Mucosa of rectum (tissue), 2 donors: ENCODE data around the gene CASZ1.

Experiments used
- H3K27ac ChIP-seq, 2 donors: one replicate each; pipeline ENCODE4 v1.7.0; 2013; ENCODE audit warnings: inconsistent platforms in 2 of 2, low read depth in 2 of 2, low read length in 2 of 2
- H3K27me3 ChIP-seq, 2 donors: one replicate each; pipeline ENCODE4 v1.7.0; 2013; ENCODE audit warnings: low read length in 2 of 2; ENCODE audit not compliant: control insufficient read depth in 2 of 2, insufficient read depth in 2 of 2
- H3K36me3 ChIP-seq, 2 donors: one replicate each; pipeline ENCODE4 v1.7.0; 2013; ENCODE audit warnings: low read length in 2 of 2; ENCODE audit not compliant: control insufficient read depth in 2 of 2, insufficient read depth in 2 of 2
- H3K4me1 ChIP-seq, 2 donors: one replicate each; pipeline ENCODE4 v1.7.0; 2013; ENCODE audit warnings: low read length in 2 of 2, mild to moderate bottlenecking in 1 of 2; ENCODE audit not compliant: control insufficient read depth in 2 of 2, insufficient read depth in 2 of 2
- H3K4me3 ChIP-seq, 2 donors: one replicate each; pipeline ENCODE4 v1.7.0; 2013; ENCODE audit warnings: low read length in 2 of 2
- H3K9ac ChIP-seq, 2 donors: one replicate each; pipeline ENCODE4 v1.7.0; 2013; ENCODE audit warnings: low read length in 2 of 2, low read depth in 1 of 2, mild to moderate bottlenecking in 1 of 2
- H3K9me3 ChIP-seq, 2 donors: one replicate each; pipeline ENCODE4 v1.7.0; 2013; ENCODE audit warnings: low read length in 2 of 2; ENCODE audit not compliant: control insufficient read depth in 2 of 2
- donor health status: healthy.
- donor health status: Normal muscosa, but diverticular disease.

Gene CASZ1

GRCh38 chr1:10834770-10835412 lies 38.4 kb upstream of the CASZ1 start:
- no peaks in the 10 kb centered on the region for H3K36me3 ChIP-seq
- H3K9ac ChIP-seq, result no peak overlapping the region
- no peaks in the 10 kb centered on the region for H3K9me3 ChIP-seq
- no peak overlapping the region for H3K4me3 ChIP-seq
- H3K4me1 ChIP-seq, result peaks cover 0 to 4% of the 10 kb centered on the region in 2 donors
- H3K27ac ChIP-seq, result no peak overlapping the region
- peaks cover 3 to 4% of the 10 kb centered on the region in 2 donors for H3K27me3 ChIP-seq

- H3K4me3 ChIP-seq, result no peak overlapping the region
- H3K27me3 ChIP-seq, result peaks cover 3 to 4% of the 10 kb centered on the region in 2 donors
- H3K4me1 ChIP-seq, result peaks cover 0 to 4% of the 10 kb centered on the region in 2 donors
- no peak overlapping the region for H3K27ac ChIP-seq
- H3K36me3 ChIP-seq, result no peaks in the 10 kb centered on the region
- no peak overlapping the region for H3K9ac ChIP-seq
- H3K9me3 ChIP-seq, result no peaks in the 10 kb centered on the region
Observed at GRCh38 chr1:10833630-10834557, 37.4 kb upstream of the CASZ1 start.

GRCh38 chr1:10832703-10833102 lies 36.3 kb upstream of the CASZ1 start:
- Histone ChIP-seq H3K9ac (no peak overlapping the region), H3K27me3 (peaks cover 4 to 14% of the 10 kb centered on the region in 2 donors), H3K36me3 (no peaks in the 10 kb centered on the region), H3K4me3 (no peak overlapping the region), H3K4me1 (peaks cover 0 to 4% of the 10 kb centered on the region in 2 donors), H3K27ac (no peak overlapping the region), H3K9me3 (no peaks in the 10 kb centered on the region)

- Histone ChIP-seq H3K27me3 (peaks cover 0 to 17% of the 10 kb centered on the region in 2 donors), H3K27ac (no peak overlapping the region), H3K9me3 (no peaks in the 10 kb centered on the region), H3K4me3 (no peak overlapping the region), H3K9ac (no peak overlapping the region), H3K36me3 (no peaks in the 10 kb centered on the region), H3K4me1 (no peaks in the 10 kb centered on the region)
Observed at GRCh38 chr1:10830961-10831668, 34.7 kb upstream of the CASZ1 start.

GRCh38 chr1:10829965-10830515 lies 33.6 kb upstream of the CASZ1 start:
- Histone ChIP-seq H3K27me3 (peaks cover 0 to 17% of the 10 kb centered on the region in 2 donors), H3K9ac (no peak overlapping the region), H3K36me3 (no peaks in the 10 kb centered on the region), H3K9me3 (no peaks in the 10 kb centered on the region), H3K4me3 (no peak overlapping the region), H3K4me1 (no peaks in the 10 kb centered on the region), H3K27ac (no peak overlapping the region)

GRCh38 chr1:10829067-10829818 lies 32.8 kb upstream of the CASZ1 start:
- H3K27ac ChIP-seq, result no peak overlapping the region
- peaks cover 0 to 17% of the 10 kb centered on the region in 2 donors for H3K27me3 ChIP-seq
- no peaks in the 10 kb centered on the region for H3K36me3 ChIP-seq
- no peaks in the 10 kb centered on the region for H3K9me3 ChIP-seq
- H3K4me1 ChIP-seq, result no peaks in the 10 kb centered on the region
- no peak overlapping the region for H3K9ac ChIP-seq
- H3K4me3 ChIP-seq, result no peak overlapping the region

- no peak overlapping the region for H3K4me3 ChIP-seq
- no peak overlapping the region for H3K9ac ChIP-seq
- H3K27ac ChIP-seq, result no peak overlapping the region
- no peaks in the 10 kb centered on the region for H3K4me1 ChIP-seq
- no peaks in the 10 kb centered on the region for H3K9me3 ChIP-seq
- H3K36me3 ChIP-seq, result no peaks in the 10 kb centered on the region
- peaks cover 0 to 17% of the 10 kb centered on the region in 2 donors for H3K27me3 ChIP-seq
Observed at GRCh38 chr1:10827377-10828333, 31.2 kb upstream of the CASZ1 start.

GRCh38 chr1:10825592-10825991 lies 29.1 kb upstream of the CASZ1 start:
- Histone ChIP-seq H3K27ac (no peak overlapping the region), H3K27me3 (peaks cover 0 to 17% of the 10 kb centered on the region in 2 donors), H3K36me3 (no peaks in the 10 kb centered on the region), H3K4me3 (no peak overlapping the region), H3K9me3 (no peaks in the 10 kb centered on the region), H3K9ac (no peak overlapping the region), H3K4me1 (no peaks in the 10 kb centered on the region)
